ENCODE data around the gene G6PC1.

GRCh38 chr17:42901535-42902229 lies 1.1 kb downstream of the G6PC1 start:
- TF ChIP-seq CTCF (IDR thresholded peaks at IDR 0.05) = no peak
- TF ChIP-seq EZH2 (IDR thresholded peaks at IDR 0.05; ENCODE audit: borderline replicate concordance, insufficient read depth, low read depth, low read length, poor library complexity, severe bottlenecking) = no peak
